HG03175 (cell line): ENCODE measurements around the gene CCR5AS.
"Not testable (repeated sequence)": the region's sequence is repeated elsewhere in the genome, so short reads cannot be mapped to it uniquely, and the experiment has no call there.

Source experiments
- ATAC-seq: cut with Tn5 transposase; IDR thresholded peaks from one replicate; pipeline ENCODE4 v1.9.1; 2021; ENCODE audit warnings: mild to moderate bottlenecking, moderate library complexity; ENCODE audit not compliant: unreplicated experiment

The CCR5AS gene

GRCh38 chr3:46429671-46430070, 22.8 kb upstream of the CCR5AS start:
- no peak for ATAC-seq

- no peak for ATAC-seq
Observed at GRCh38 chr3:46429250-46429649, 22.4 kb upstream of the CCR5AS start.

- ATAC-seq = no peak
Observed at GRCh38 chr3:46427916-46428833, 21.3 kb upstream of the CCR5AS start.

GRCh38 chr3:46427404-46427803, 20.5 kb upstream of the CCR5AS start:
- not testable (repeated sequence) for ATAC-seq

- not testable (repeated sequence) for ATAC-seq
Observed at GRCh38 chr3:46426476-46426875, 19.6 kb upstream of the CCR5AS start.

- ATAC-seq = no peak
Observed at GRCh38 chr3:46423588-46423987, 16.7 kb upstream of the CCR5AS start.

- no peak for ATAC-seq
Observed at GRCh38 chr3:46422617-46423016, 15.8 kb upstream of the CCR5AS start.

GRCh38 chr3:46420931-46421330, 14.1 kb upstream of the CCR5AS start:
- no peak for ATAC-seq

GRCh38 chr3:46419816-46420215, 12.9 kb upstream of the CCR5AS start:
- ATAC-seq = no peak

- ATAC-seq = no peak
Observed at GRCh38 chr3:46417841-46418611, 11.2 kb upstream of the CCR5AS start.

GRCh38 chr3:46416811-46417510, 10.1 kb upstream of the CCR5AS start:
- no peak for ATAC-seq

- no peak for ATAC-seq
Observed at GRCh38 chr3:46416125-46416810, 9.4 kb upstream of the CCR5AS start.

GRCh38 chr3:46414739-46415138, 7.9 kb upstream of the CCR5AS start:
- no peak for ATAC-seq

GRCh38 chr3:46413951-46414350, 7.1 kb upstream of the CCR5AS start:
- no peak for ATAC-seq

GRCh38 chr3:46412786-46413298, 6.0 kb upstream of the CCR5AS start:
- ATAC-seq = no peak

GRCh38 chr3:46411271-46411670, 4.4 kb upstream of the CCR5AS start:
- no peak for ATAC-seq

- no peak for ATAC-seq
Observed at GRCh38 chr3:46410669-46411068, 3.8 kb upstream of the CCR5AS start.

GRCh38 chr3:46409739-46410489, 3.0 kb upstream of the CCR5AS start:
- ATAC-seq = no peak

GRCh38 chr3:46408853-46409252, 2.0 kb upstream of the CCR5AS start:
- no peak for ATAC-seq

GRCh38 chr3:46407970-46408369, 1.1 kb upstream of the CCR5AS start:
- no peak for ATAC-seq
